ENCODE results near the gene DMRTA2.

DMRTA2 gene

GRCh38 chr1:50422946-50423669, at the start of gene DMRTA2:
Gene DMRTA2 (minus strand): TSS chr1:50423443. CDS start chr1:50421536, 1,907 bp downstream.
- no peak for DNase-seq (ENCODE audit: low read depth)

GRCh38 chr1:50471967-50472366, 48.7 kb upstream of the DMRTA2 start:
- DNase-seq (ENCODE audit: low read depth), result no peak

- DNase-seq (ENCODE audit: low read depth), result no peak
These were observed 39.7 kb upstream of the DMRTA2 start for GRCh38 chr1:50462964-50463363.

- no peak for DNase-seq (ENCODE audit: low read depth)
These were observed 35.3 kb upstream of the DMRTA2 start for GRCh38 chr1:50458507-50458906.

GRCh38 chr1:50454911-50455310, 31.7 kb upstream of the DMRTA2 start:
- DNase-seq (ENCODE audit: low read depth), result no peak

GRCh38 chr1:50453266-50453665, 30.0 kb upstream of the DMRTA2 start:
- DNase-seq (ENCODE audit: low read depth), result no peak

GRCh38 chr1:50452700-50453099, 29.5 kb upstream of the DMRTA2 start:
- DNase-seq (ENCODE audit: low read depth), result no peak

GRCh38 chr1:50450861-50451653, 27.8 kb upstream of the DMRTA2 start:
- DNase-seq (ENCODE audit: low read depth), result no peak

- DNase-seq (ENCODE audit: low read depth), result no peak
These were observed 24.7 kb upstream of the DMRTA2 start for GRCh38 chr1:50447961-50448360.

- no peak for DNase-seq (ENCODE audit: low read depth)
These were observed 17.9 kb upstream of the DMRTA2 start for GRCh38 chr1:50441183-50441582.

GRCh38 chr1:50438945-50439344, 15.7 kb upstream of the DMRTA2 start:
- DNase-seq (ENCODE audit: low read depth), result no peak

- DNase-seq (ENCODE audit: low read depth), result no peak
These were observed 13.2 kb upstream of the DMRTA2 start for GRCh38 chr1:50436489-50436888.

GRCh38 chr1:50430010-50430405, 6.8 kb upstream of the DMRTA2 start:
- no peak for DNase-seq (ENCODE audit: low read depth)

- DNase-seq (ENCODE audit: low read depth), result no peak
These were observed 4.9 kb upstream of the DMRTA2 start for GRCh38 chr1:50427818-50428779.

GRCh38 chr1:50427086-50427817, 4.0 kb upstream of the DMRTA2 start:
- no peak for DNase-seq (ENCODE audit: low read depth)

- DNase-seq (ENCODE audit: low read depth), result no peak
These were observed 3.5 kb upstream of the DMRTA2 start for GRCh38 chr1:50426702-50427085.

GRCh38 chr1:50426108-50426700, 3.0 kb upstream of the DMRTA2 start:
- DNase-seq (ENCODE audit: low read depth), result no peak

GRCh38 chr1:50425376-50426107, 2.3 kb upstream of the DMRTA2 start:
- DNase-seq (ENCODE audit: low read depth), result no peak

- DNase-seq (ENCODE audit: low read depth), result no peak
These were observed 1.7 kb upstream of the DMRTA2 start for GRCh38 chr1:50424884-50425375.
